Nephron progenitor cell (in vitro differentiated cells): ENCODE results near the gene RCC2.

ENCODE experiments used
- DNase-seq: peaks from one replicate; pipeline ENCODE4 v3.0.0; 2021
- H3K27ac Mint-ChIP-seq: 2 replicates; pipeline ENCODE4 v1.8.0; 2021; ENCODE audit warnings: mild to moderate bottlenecking, moderate library complexity, mixed read lengths
- H3K27me3 Mint-ChIP-seq: 2 replicates; pipeline ENCODE4 v1.8.0; 2021; ENCODE audit warnings: mild to moderate bottlenecking, low read depth, mixed read lengths; ENCODE audit not compliant: poor library complexity
- H3K36me3 Mint-ChIP-seq: 2 replicates; pipeline ENCODE4 v1.8.0; 2021; ENCODE audit warnings: low read depth, mixed read lengths
- H3K4me1 Mint-ChIP-seq: 2 replicates; pipeline ENCODE4 v1.8.0; 2021; ENCODE audit warnings: mixed read lengths
- H3K4me3 Mint-ChIP-seq: 2 replicates; pipeline ENCODE4 v1.8.0; 2021; ENCODE audit warnings: mild to moderate bottlenecking, moderate library complexity, mixed read lengths
- H3K9me3 Mint-ChIP-seq: 2 replicates; pipeline ENCODE4 v1.8.0; 2021; ENCODE audit warnings: mild to moderate bottlenecking, moderate library complexity, mixed read lengths
- CTCF ChIP-seq: fragments of 200-600 bp; sonication (generic); IDR thresholded peaks from 2 replicates; pipeline ENCODE4 v1.5.0; 2021; ENCODE audit warnings: antibody characterized with exemption

RCC2 gene

GRCh38 chr1:17425806-17426600, 13.5 kb downstream of the RCC2 start:
- H3K27ac Mint-ChIP-seq: peak overlapping the region; percentile 79
- DNase-seq: no peak
- TF ChIP-seq CTCF: no peak

GRCh38 chr1:17423781-17424245, 15.7 kb downstream of the RCC2 start:
- no peak for TF ChIP-seq CTCF
- no peak overlapping the region for H3K4me3 Mint-ChIP-seq
- H3K27me3 Mint-ChIP-seq: peaks cover 7% of the 10 kb centered on the region
- peaks cover 26% of the 10 kb centered on the region for H3K4me1 Mint-ChIP-seq
- DNase-seq: no peak
- H3K9me3 Mint-ChIP-seq: no peaks in the 10 kb centered on the region
- peaks cover 85% of the 10 kb centered on the region for H3K36me3 Mint-ChIP-seq
- H3K27ac Mint-ChIP-seq: peak overlapping the region; percentile 85

More at GRCh38 chr1:17425806-17426600, 13.5 kb downstream of the RCC2 start:
- Mint-ChIP-seq H3K36me3 (peaks cover 75% of the 10 kb centered on the region), H3K9me3 (no peaks in the 10 kb centered on the region), H3K27me3 (peaks cover 7% of the 10 kb centered on the region), H3K4me1 (peaks cover 37% of the 10 kb centered on the region), H3K4me3 (no peak overlapping the region)

- no peak for TF ChIP-seq CTCF
- Mint-ChIP-seq H3K27ac (peak overlapping the region; percentile 89), H3K9me3 (no peaks in the 10 kb centered on the region), H3K36me3 (peaks cover 92% of the 10 kb centered on the region), H3K27me3 (peaks cover 4% of the 10 kb centered on the region), H3K4me3 (no peak overlapping the region), H3K4me1 (peaks cover 22% of the 10 kb centered on the region)
- DNase-seq: no peak
Observed at GRCh38 chr1:17422461-17422860, 17.0 kb downstream of the RCC2 start.

GRCh38 chr1:17420391-17420918, 19.0 kb downstream of the RCC2 start:
- Mint-ChIP-seq H3K36me3 (peaks cover 100% of the 10 kb centered on the region), H3K27ac (no peak overlapping the region), H3K9me3 (no peaks in the 10 kb centered on the region), H3K27me3 (no peaks in the 10 kb centered on the region), H3K4me1 (peaks cover 18% of the 10 kb centered on the region), H3K4me3 (no peak overlapping the region)
- no peak for DNase-seq
- TF ChIP-seq CTCF: no peak

GRCh38 chr1:17419626-17420328, 19.7 kb downstream of the RCC2 start:
- no peaks in the 10 kb centered on the region for H3K9me3 Mint-ChIP-seq
- no peak overlapping the region for H3K4me3 Mint-ChIP-seq
- TF ChIP-seq CTCF: peak; percentile 99
- H3K36me3 Mint-ChIP-seq: peaks cover 100% of the 10 kb centered on the region
- H3K4me1 Mint-ChIP-seq: peaks cover 18% of the 10 kb centered on the region
- peak; percentile 84 for DNase-seq
- H3K27ac Mint-ChIP-seq: peak overlapping the region; percentile 19
- H3K27me3 Mint-ChIP-seq: no peaks in the 10 kb centered on the region
